Sigmoid colon (tissue), 4 donors: ENCODE results near the gene HOXB4.

Source experiments
- POLR2A ChIP-seq, 2 donors: fragments of 450-650 bp; IDR thresholded peaks; one replicate each; pipeline ENCODE4 v1.6.1; 2016; ENCODE audit warnings: antibody characterized with exemption in 2 of 2, mild to moderate bottlenecking in 2 of 2, moderate library complexity in 2 of 2
- POLR2AphosphoS5 ChIP-seq, 4 donors: sonication (generic); formaldehyde crosslinking; IDR thresholded peaks; one replicate each; pipeline ENCODE4 v1.6.1; 2017; ENCODE audit warnings: antibody characterized with exemption in 4 of 4
- TF ChIP-seq, protein P1 (sequence below), 4 experiments: fragments of 450-650 bp in 3 of 4; fragments of 200-600 bp in 1 of 4; IDR thresholded peaks; one replicate each; pipeline ENCODE4 v1.5.1; 2016 to 2019; ENCODE audit warnings: antibody characterized with exemption in 4 of 4, mild to moderate bottlenecking in 3 of 4, moderate library complexity in 2 of 4

GRCh38 chr17:48620461-48621139, 42.5 kb upstream of the HOXB4 start:
- TF ChIP-seq, protein P1, sequence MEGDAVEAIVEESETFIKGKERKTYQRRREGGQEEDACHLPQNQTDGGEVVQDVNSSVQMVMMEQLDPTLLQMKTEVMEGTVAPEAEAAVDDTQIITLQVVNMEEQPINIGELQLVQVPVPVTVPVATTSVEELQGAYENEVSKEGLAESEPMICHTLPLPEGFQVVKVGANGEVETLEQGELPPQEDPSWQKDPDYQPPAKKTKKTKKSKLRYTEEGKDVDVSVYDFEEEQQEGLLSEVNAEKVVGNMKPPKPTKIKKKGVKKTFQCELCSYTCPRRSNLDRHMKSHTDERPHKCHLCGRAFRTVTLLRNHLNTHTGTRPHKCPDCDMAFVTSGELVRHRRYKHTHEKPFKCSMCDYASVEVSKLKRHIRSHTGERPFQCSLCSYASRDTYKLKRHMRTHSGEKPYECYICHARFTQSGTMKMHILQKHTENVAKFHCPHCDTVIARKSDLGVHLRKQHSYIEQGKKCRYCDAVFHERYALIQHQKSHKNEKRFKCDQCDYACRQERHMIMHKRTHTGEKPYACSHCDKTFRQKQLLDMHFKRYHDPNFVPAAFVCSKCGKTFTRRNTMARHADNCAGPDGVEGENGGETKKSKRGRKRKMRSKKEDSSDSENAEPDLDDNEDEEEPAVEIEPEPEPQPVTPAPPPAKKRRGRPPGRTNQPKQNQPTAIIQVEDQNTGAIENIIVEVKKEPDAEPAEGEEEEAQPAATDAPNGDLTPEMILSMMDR (IDR thresholded peaks at IDR 0.05), result no peak
- no peak for TF ChIP-seq POLR2A (IDR thresholded peaks at IDR 0.05)
- no peak for TF ChIP-seq POLR2AphosphoS5 (IDR thresholded peaks at IDR 0.05)
